ENCODE measurements around the gene FAM186B.

The FAM186B gene

GRCh38 chr12:49555631-49556390 is 49.6 kb downstream of the FAM186B start:
- no peak overlapping the region for H3K4me3 ChIP-seq
- TF ChIP-seq, protein P1, sequence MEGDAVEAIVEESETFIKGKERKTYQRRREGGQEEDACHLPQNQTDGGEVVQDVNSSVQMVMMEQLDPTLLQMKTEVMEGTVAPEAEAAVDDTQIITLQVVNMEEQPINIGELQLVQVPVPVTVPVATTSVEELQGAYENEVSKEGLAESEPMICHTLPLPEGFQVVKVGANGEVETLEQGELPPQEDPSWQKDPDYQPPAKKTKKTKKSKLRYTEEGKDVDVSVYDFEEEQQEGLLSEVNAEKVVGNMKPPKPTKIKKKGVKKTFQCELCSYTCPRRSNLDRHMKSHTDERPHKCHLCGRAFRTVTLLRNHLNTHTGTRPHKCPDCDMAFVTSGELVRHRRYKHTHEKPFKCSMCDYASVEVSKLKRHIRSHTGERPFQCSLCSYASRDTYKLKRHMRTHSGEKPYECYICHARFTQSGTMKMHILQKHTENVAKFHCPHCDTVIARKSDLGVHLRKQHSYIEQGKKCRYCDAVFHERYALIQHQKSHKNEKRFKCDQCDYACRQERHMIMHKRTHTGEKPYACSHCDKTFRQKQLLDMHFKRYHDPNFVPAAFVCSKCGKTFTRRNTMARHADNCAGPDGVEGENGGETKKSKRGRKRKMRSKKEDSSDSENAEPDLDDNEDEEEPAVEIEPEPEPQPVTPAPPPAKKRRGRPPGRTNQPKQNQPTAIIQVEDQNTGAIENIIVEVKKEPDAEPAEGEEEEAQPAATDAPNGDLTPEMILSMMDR (IDR thresholded peaks at IDR 0.05): no peak
- no peak overlapping the region for H3K27ac ChIP-seq
- DNase-seq (ENCODE audit: low spot score): no peak

GRCh38 chr12:49554266-49554665 is 51.2 kb downstream of the FAM186B start:
- DNase-seq (ENCODE audit: low spot score): no peak

GRCh38 chr12:49553512-49554088 is 51.8 kb downstream of the FAM186B start:
- no peak overlapping the region for H3K4me3 ChIP-seq
- TF ChIP-seq, protein P1 (IDR thresholded peaks at IDR 0.05): no peak
- no peak for DNase-seq (ENCODE audit: low spot score)
- H3K27ac ChIP-seq: no peak overlapping the region

More at GRCh38 chr12:49554266-49554665, 51.2 kb downstream of the FAM186B start:
- no peak overlapping the region for H3K4me3 ChIP-seq
- TF ChIP-seq, protein P1 (IDR thresholded peaks at IDR 0.05): no peak
- H3K27ac ChIP-seq: no peak overlapping the region

GRCh38 chr12:49552899-49553298 is 52.5 kb downstream of the FAM186B start:
- TF ChIP-seq, protein P1 (IDR thresholded peaks at IDR 0.05): no peak

DNA sequence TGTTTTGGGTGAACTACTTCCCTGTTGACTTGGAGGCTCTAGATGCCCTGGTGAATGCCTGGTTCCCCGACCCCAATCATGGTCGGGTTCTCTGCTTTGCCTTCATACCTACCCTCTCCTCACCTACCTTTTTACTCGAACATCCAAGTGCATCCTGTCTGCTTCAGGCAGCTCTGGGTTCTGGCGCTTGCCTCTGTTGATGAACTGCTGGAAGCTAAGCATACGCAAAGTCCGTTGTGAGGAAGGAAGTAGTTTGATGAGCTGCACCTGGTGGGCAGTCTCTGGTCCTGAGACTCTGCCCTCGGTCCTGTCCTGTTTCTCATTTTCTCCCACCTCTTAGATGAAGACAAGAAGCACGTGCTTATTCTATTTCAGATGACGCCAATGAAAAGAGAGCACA is 53.0 kb downstream of the FAM186B start:
- Histone ChIP-seq H3K27ac (peak overlapping the region in 1 of 2 donors; percentile 20), H3K4me3 (no peak overlapping the region)
- TF ChIP-seq, protein P1 (IDR thresholded peaks at IDR 0.05): no peak
- DNase-seq (ENCODE audit: low spot score): no peak

More at GRCh38 chr12:49552899-49553298, 52.5 kb downstream of the FAM186B start:
- Histone ChIP-seq H3K4me3 (no peak overlapping the region), H3K27ac (no peak overlapping the region)
- no peak for DNase-seq (ENCODE audit: low spot score)

GRCh38 chr12:49552014-49552413 is 53.4 kb downstream of the FAM186B start:
- peak; percentile 84 for DNase-seq (ENCODE audit: low spot score)
- TF ChIP-seq, protein P1 (IDR thresholded peaks at IDR 0.05): no peak
- H3K27ac ChIP-seq: peak overlapping the region in 1 of 2 donors; percentile 20
- H3K4me3 ChIP-seq: no peak overlapping the region

Measured in coronary artery (tissue), 2 donors.